C4-2B (cell line): Measurements from ENCODE around the gene CST4.
"Not testable (repeated sequence)": the region's sequence is repeated elsewhere in the genome, so short reads cannot be mapped to it uniquely, and the experiment has no call there.

Experiments
- H3K27ac ChIP-seq: fragments of 450-650 bp; 2 replicates; pipeline ENCODE4 v1.5.1; 2017
- ZFX ChIP-seq: fragments of 450-650 bp; IDR thresholded peaks from 2 replicates; pipeline ENCODE4 v1.6.1; 2017
- TF ChIP-seq, protein P1 (sequence below): fragments of 450-650 bp; conservative IDR thresholded peaks from 2 replicates; pipeline ENCODE4 v1.5.1; 2017; ENCODE audit warnings: mild to moderate bottlenecking

CST4 gene

DNA sequence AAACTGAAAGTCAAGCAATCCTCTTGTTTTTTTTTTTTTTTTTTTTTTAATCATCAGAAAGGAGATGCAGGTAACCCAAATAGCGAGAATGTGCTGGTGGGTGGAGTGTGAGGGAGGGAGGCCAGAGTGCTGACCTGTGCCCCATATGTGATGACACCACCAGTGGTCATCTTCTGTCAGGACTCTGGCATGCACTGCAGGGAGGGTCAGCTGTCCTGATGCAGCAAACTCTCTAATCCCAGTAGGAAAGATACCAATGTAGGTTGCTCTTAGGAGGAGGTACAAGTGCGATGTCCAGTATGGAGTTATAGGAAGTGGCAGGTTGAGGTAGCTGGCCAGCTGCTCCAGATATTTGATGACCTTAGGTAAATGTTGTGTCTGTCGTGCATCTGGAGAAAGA is 2.8 kb upstream of the CST4 start:
- no peak for TF ChIP-seq ZFX
- TF ChIP-seq, protein P1, sequence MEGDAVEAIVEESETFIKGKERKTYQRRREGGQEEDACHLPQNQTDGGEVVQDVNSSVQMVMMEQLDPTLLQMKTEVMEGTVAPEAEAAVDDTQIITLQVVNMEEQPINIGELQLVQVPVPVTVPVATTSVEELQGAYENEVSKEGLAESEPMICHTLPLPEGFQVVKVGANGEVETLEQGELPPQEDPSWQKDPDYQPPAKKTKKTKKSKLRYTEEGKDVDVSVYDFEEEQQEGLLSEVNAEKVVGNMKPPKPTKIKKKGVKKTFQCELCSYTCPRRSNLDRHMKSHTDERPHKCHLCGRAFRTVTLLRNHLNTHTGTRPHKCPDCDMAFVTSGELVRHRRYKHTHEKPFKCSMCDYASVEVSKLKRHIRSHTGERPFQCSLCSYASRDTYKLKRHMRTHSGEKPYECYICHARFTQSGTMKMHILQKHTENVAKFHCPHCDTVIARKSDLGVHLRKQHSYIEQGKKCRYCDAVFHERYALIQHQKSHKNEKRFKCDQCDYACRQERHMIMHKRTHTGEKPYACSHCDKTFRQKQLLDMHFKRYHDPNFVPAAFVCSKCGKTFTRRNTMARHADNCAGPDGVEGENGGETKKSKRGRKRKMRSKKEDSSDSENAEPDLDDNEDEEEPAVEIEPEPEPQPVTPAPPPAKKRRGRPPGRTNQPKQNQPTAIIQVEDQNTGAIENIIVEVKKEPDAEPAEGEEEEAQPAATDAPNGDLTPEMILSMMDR = no peak

DNA sequence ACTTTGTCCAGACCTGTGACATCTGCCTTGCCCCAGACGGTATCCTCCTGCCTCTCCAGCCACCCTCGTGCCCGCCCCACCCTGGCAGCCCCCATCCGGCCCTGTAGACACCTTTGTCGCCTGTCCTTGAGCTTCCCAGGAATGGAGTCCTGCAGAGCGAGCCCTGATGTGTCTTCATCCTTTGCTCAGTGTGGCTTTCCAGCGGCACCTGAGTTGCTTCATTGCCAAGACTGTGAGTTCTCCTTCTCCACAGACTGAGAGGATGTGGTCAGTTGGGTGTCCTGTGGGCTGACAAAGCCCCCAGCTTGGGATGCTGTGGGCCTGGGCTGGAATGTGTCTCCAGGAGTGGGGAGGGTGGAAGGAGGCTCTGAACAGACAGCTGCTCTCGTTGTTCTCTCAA is 1.7 kb upstream of the CST4 start:
- H3K27ac ChIP-seq = no peak overlapping the region
- TF ChIP-seq ZFX = no peak
- TF ChIP-seq, protein P1 = no peak

More for the DNA sequence above, 2.8 kb upstream of the CST4 start:
- H3K27ac ChIP-seq = no peak overlapping the region

DNA sequence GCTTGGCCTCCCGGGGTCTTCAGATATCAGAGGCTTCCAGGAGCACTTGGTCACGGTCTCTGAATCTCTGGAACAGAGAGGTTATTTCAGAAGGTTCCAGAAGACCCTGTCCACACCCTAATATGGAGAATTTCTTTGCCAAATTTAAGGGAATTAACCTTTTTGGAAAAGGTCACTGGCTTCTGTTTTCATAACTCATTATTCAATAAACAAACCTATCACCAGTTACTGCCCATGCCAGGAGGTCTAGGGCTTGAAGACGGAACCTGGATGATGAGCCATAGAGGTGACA is 507 bp upstream of the CST4 start:
- H3K27ac ChIP-seq = no peak overlapping the region
- no peak for TF ChIP-seq ZFX
- TF ChIP-seq, protein P1 = no peak

DNA sequence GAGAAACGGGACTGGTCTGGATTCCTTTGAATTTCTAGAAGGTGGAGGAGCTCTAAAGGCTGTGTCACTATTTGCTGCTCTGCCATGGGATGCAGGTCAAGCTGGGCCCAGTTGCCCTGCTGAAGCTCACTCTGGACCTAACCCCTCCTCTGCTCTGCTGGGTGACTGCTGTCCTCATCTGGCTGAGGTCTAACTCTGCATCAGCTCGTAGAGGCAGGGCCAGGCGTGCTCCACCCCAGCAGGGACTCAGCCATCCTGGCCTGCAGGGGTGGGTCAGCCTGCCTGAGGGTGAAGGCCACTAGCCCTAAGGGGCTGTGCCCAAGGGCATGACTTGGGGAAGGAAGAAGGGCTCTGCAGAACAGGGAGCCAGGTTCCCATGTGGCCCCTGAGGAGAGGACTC is 852 bp downstream of the CST4 start:
- no peak for TF ChIP-seq ZFX
- TF ChIP-seq, protein P1 = no peak
- no peak overlapping the region for H3K27ac ChIP-seq

DNA sequence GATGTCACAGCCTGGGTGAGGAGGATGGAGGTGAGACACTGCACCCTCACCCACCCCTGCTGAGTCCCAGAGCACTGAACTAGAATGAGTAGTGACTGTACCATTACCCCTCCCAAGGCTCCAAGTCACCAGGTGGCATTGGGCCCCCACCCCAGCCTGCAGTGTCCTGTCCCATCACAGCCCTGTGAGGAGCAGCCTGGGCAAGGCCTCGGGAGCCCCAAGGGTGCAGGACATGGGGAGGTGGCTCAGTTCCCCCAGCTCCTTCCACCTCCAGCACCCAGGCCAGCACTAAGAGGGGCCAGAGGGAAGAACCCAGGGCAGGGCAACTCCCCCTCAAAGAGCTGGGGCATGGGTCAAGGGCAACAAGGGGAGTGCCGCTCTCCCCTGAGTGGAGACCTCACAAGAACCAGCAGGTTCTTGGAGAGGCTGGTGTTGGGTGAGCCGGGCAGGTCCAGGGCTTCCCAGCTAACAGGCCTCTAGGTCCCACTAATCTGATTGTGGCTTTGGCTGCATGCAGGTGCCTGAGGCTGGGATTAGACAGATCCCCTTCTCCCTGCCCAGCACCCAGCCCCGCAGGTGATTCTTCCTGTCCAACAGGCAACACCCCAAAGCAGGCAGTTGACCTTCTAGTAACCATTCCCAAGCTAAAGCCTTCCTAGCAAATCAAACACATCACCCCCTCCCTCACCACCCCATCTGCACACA is 2.6 kb downstream of the CST4 start:
- no peak overlapping the region for H3K27ac ChIP-seq

DNA sequence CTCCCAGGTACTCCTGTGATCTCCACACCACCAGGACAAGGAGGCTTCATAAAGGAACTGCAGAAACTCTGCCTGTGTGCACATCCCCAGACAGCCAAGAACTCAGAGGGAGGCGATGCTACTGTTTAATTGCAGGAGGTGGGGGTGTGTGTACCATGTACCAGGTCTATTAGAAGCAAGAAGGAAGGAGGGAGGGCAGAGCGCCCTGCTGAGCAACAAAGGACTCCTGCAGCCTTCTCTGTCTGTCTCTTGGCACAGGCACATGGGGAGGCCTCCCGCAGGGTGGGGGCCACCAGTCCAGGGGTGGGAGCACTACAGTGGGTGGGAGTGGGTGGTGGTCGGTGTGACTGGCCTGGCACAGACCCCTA is 3.3 kb downstream of the CST4 start:
- not testable (repeated sequence) for H3K27ac ChIP-seq

More for the DNA sequence above, 2.6 kb downstream of the CST4 start:
- TF ChIP-seq, protein P1 = no peak
- TF ChIP-seq ZFX = no peak

DNA sequence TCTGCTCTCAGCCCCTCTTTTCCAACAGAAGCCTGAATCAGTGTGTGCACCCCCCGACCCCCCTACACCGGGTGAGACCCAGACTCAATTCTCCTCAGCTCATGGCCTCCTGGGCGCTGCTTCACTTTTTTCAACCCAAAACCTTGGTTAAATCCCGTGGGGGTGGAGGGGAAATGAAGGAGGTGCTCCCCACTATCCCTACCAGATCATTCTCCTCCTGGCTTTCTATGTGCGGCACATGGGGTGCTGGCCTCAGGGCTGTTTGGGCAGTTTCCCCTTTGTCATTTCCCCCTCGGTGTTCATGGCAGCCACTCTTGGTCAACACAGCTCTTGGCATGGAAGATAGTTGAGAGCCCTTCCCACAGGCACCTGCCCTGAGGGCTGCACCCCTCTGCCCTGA is 4.6 kb downstream of the CST4 start:
- no peak overlapping the region for H3K27ac ChIP-seq
- no peak for TF ChIP-seq ZFX
- TF ChIP-seq, protein P1 = no peak

DNA sequence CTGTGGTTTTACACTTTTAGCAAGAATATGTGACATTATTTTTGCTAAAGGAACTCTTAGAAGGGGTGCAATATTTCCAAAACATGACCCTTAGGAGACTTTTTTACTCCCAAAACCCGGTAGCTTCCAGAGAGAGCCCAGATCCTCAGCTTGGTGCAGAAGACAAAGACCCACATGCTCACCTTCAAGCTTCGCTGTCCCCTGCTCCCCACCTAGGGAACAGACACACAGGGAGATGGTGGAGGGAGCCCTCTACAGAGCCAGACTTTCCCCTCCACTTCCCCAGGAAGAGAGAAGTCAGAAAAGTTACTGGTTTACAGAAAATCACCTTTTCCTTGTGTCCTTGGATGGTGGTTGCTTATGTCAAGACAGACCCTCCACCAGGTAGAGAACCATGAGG is 5.0 kb downstream of the CST4 start:
- TF ChIP-seq, protein P1 = no peak
- TF ChIP-seq ZFX = no peak
- no peak overlapping the region for H3K27ac ChIP-seq
